MCF 10A (cell line): ENCODE results near the gene COX7A2L. TPM values are rescaled to one million over a fixed set of nuclear protein-coding genes. Genes with fewer than 3 reads are reported as not detected.

Experiments
- BruUV-seq: library from RNA; stranded (reverse); fragments of 400-500 nt; replicated peaks from 2 replicates; lab custom pipeline; 2021; lab: Mats Ljungman, UMichigan
- CTCF ChIA-PET: fragments of 300-600 bp; sonication (Branson Sonifier 250); formaldehyde crosslinking; extraction: SDS; loops from one replicate; lab custom pipeline; 2021; ENCODE audit warnings: antibody characterized with exemption, inconsistent platforms; lab: Yijun Ruan, JAX
- POLR2A ChIA-PET: fragments of 300-600, 350-650 bp; sonication (Branson Sonifier 250); formaldehyde crosslinking; extraction: SDS; loops from one replicate; lab custom pipeline; 2020; ENCODE audit warnings: antibody characterized with exemption, inconsistent platforms; lab: Yijun Ruan, JAX
- DNase-seq: peaks from one replicate; pipeline ENCODE4 v3.0.0-alpha.2; 2018; ENCODE audit not compliant: unreplicated experiment
- H3K27ac Mint-ChIP-seq: one replicate; pipeline ENCODE4 v1.8.0; 2022; ENCODE audit warnings: mild to moderate bottlenecking, low read depth, mixed read lengths; ENCODE audit not compliant: unreplicated experiment
- H3K27me3 Mint-ChIP-seq: one replicate; pipeline ENCODE4 v1.8.0; 2022; ENCODE audit warnings: mixed read lengths; ENCODE audit not compliant: insufficient read depth, unreplicated experiment
- H3K36me3 Mint-ChIP-seq: one replicate; pipeline ENCODE4 v1.8.0; 2022; ENCODE audit warnings: mild to moderate bottlenecking, moderate library complexity, mixed read lengths; ENCODE audit not compliant: insufficient read depth, unreplicated experiment
- H3K4me1 Mint-ChIP-seq: one replicate; pipeline ENCODE4 v1.8.0; 2022; ENCODE audit warnings: mixed read lengths; ENCODE audit not compliant: insufficient read depth, unreplicated experiment
- H3K4me3 Mint-ChIP-seq: one replicate; pipeline ENCODE4 v1.8.0; 2022; ENCODE audit warnings: mild to moderate bottlenecking, moderate library complexity, mixed read lengths; ENCODE audit not compliant: unreplicated experiment
- H3K9me3 Mint-ChIP-seq: one replicate; pipeline ENCODE4 v1.8.0; 2022; ENCODE audit warnings: mixed read lengths; ENCODE audit not compliant: unreplicated experiment
- CTCF ChIP-seq: fragments of 200-600 bp; IDR thresholded peaks from one replicate; pipeline ENCODE4 v1.8.0; 2022; ENCODE audit warnings: antibody characterized with exemption, mild to moderate bottlenecking; ENCODE audit not compliant: unreplicated experiment
- intact Hi-C: fragments of 100-400 bp; cut with micrococcal nuclease; formaldehyde crosslinking; loops from 2 replicates; pipeline ENCODE4 v1.14.1; 2022
- total RNA-seq: library from RNA; stranded (reverse); gene quantifications from 2 replicates; pipeline ENCODE4 v1.2.3, GENCODE V29; 2022

The COX7A2L gene
- total RNA-seq, 1 experiment from 2014 or later, result 190 TPM

GRCh38 chr2:42363413-42363812 is 2.4 kb upstream of the COX7A2L start:
- H3K27me3 Mint-ChIP-seq, result no peaks in the 10 kb centered on the region
- no peaks in the 10 kb centered on the region for H3K36me3 Mint-ChIP-seq
- no peak for TF ChIP-seq CTCF
- no peak overlapping the region for H3K27ac Mint-ChIP-seq
- BruUV-seq, result no TSS peak
- DNase-seq, result no peak
- POLR2A ChIA-PET, result interaction anchor here (0.5 to 5.8 kb wide), 2 partner anchors 9 to 121 kb away, joined by 3 to 25 read pairs; no protein-coding TSS in a partner anchor
- H3K9me3 Mint-ChIP-seq, result no peaks in the 10 kb centered on the region
- intact Hi-C loops, result loop anchor here (10.0 kb wide), 1 partner anchor 301 kb away; no protein-coding TSS in a partner anchor
- CTCF ChIA-PET, result interaction anchor here (0.7 to 3.5 kb wide), 3 partner anchors 8 to 268 kb away, joined by 5 to 14 read pairs (median 9); no protein-coding TSS in a partner anchor
- H3K4me3 Mint-ChIP-seq, result no peak overlapping the region
- peaks cover 26% of the 10 kb centered on the region for H3K4me1 Mint-ChIP-seq

GRCh38 chr2:42361728-42362283 is 789 bp upstream of the COX7A2L start:
- DNase-seq, result no peak
- intact Hi-C loops, result loop anchor here (1.0 to 10.0 kb wide), 3 partner anchors 59 to 303 kb away; no protein-coding TSS in a partner anchor
- H3K4me3 Mint-ChIP-seq, result peak overlapping the region; percentile 79

GRCh38 chr2:42360493-42360889 is 526 bp downstream of the COX7A2L start:
- peaks cover 25% of the 10 kb centered on the region for H3K36me3 Mint-ChIP-seq
- BruUV-seq, result no TSS peak
- no peaks in the 10 kb centered on the region for H3K27me3 Mint-ChIP-seq
- peaks cover 34% of the 10 kb centered on the region for H3K4me1 Mint-ChIP-seq
- no peaks in the 10 kb centered on the region for H3K9me3 Mint-ChIP-seq
- H3K27ac Mint-ChIP-seq, result peak overlapping the region; percentile 86
- ChIA-PET POLR2A (interaction anchor here (0.6 to 5.8 kb wide), 23 partner anchors 8 to 513 kb away, joined by 3 to 59 read pairs (median 4); no protein-coding TSS in a partner anchor), CTCF (interaction anchor here (0.6 to 3.5 kb wide), 5 partner anchors 31 to 274 kb away, joined by 3 to 14 read pairs (median 7); no protein-coding TSS in a partner anchor)
- H3K4me3 Mint-ChIP-seq, result peak overlapping the region; percentile 79
- intact Hi-C loops, result loop anchor here (2.0 to 10.0 kb wide), 2 partner anchors 60 to 304 kb away; no protein-coding TSS in a partner anchor
- no peak for DNase-seq
- TF ChIP-seq CTCF, result no peak

More at GRCh38 chr2:42361728-42362283, 789 bp upstream of the COX7A2L start:
- TF ChIP-seq CTCF, result peak; percentile 8
- Mint-ChIP-seq H3K27ac (peak overlapping the region; percentile 86), H3K36me3 (peaks cover 12% of the 10 kb centered on the region), H3K27me3 (no peaks in the 10 kb centered on the region), H3K4me1 (peaks cover 29% of the 10 kb centered on the region), H3K9me3 (no peaks in the 10 kb centered on the region)
- ChIA-PET CTCF (interaction anchor here (0.5 to 3.5 kb wide), 9 partner anchors 10 to 1615 kb away, joined by 3 to 14 read pairs (median 3); no protein-coding TSS in a partner anchor), POLR2A (interaction anchor here (0.6 to 5.8 kb wide), 13 partner anchors 9 to 1161 kb away, joined by 3 to 59 read pairs (median 4); no protein-coding TSS in a partner anchor)
- BruUV-seq, result no TSS peak

GRCh38 chr2:42359965-42360483 is 993 bp downstream of the COX7A2L start:
- DNase-seq, result peak; percentile 41
- ChIA-PET POLR2A (interaction anchor here (0.6 to 5.8 kb wide), 17 partner anchors 8 to 512 kb away, joined by 3 to 59 read pairs (median 4); no protein-coding TSS in a partner anchor), CTCF (interaction anchor here (0.6 to 1.7 kb wide), 4 partner anchors 31 to 340 kb away, joined by 3 to 7 read pairs (median 3); no protein-coding TSS in a partner anchor)
- no peaks in the 10 kb centered on the region for H3K27me3 Mint-ChIP-seq
- H3K4me1 Mint-ChIP-seq, result peaks cover 34% of the 10 kb centered on the region
- H3K27ac Mint-ChIP-seq, result peak overlapping the region; percentile 86
- TF ChIP-seq CTCF, result no peak
- no peaks in the 10 kb centered on the region for H3K9me3 Mint-ChIP-seq
- H3K36me3 Mint-ChIP-seq, result peaks cover 26% of the 10 kb centered on the region
- intact Hi-C loops, result loop anchor here (2.0 to 10.0 kb wide), 2 partner anchors 61 to 305 kb away; no protein-coding TSS in a partner anchor
- TSS peak; percentile 59 for BruUV-seq
- H3K4me3 Mint-ChIP-seq, result peak overlapping the region; percentile 79
